Inflammatory macrophage (primary cell): ENCODE data around the gene ROCK2.

ENCODE experiments used
- DNase-seq, 2 donors: peaks; one replicate each; pipeline ENCODE4 v3.0.0-alpha.2; 2020 to 2022

ROCK2 gene

GRCh38 chr2:11307764-11308415, 36.5 kb downstream of the ROCK2 start:
- DNase-seq: peak; percentile 1 to 13

- peak in 1 of 2 donors; percentile 42 for DNase-seq
Measured at GRCh38 chr2:11305958-11306357, 38.5 kb downstream of the ROCK2 start.

- peak; percentile 2 to 19 for DNase-seq
Measured at GRCh38 chr2:11305338-11305737, 39.1 kb downstream of the ROCK2 start.

- DNase-seq: no peak
Measured at GRCh38 chr2:11304476-11304875, 40.0 kb downstream of the ROCK2 start.

- no peak for DNase-seq
Measured at GRCh38 chr2:11303290-11304013, 41.0 kb downstream of the ROCK2 start.

- DNase-seq: no peak
Measured at GRCh38 chr2:11299439-11299838, 45.0 kb downstream of the ROCK2 start.

GRCh38 chr2:11298592-11298991, 45.8 kb downstream of the ROCK2 start:
- no peak for DNase-seq

GRCh38 chr2:11296401-11296800, 48.0 kb downstream of the ROCK2 start:
- no peak for DNase-seq

GRCh38 chr2:11292464-11293255, 51.8 kb downstream of the ROCK2 start:
- DNase-seq: peak in 1 of 2 donors; percentile 17

- DNase-seq: no peak
Measured at GRCh38 chr2:11290713-11291112, 53.7 kb downstream of the ROCK2 start.

- no peak for DNase-seq
Measured at GRCh38 chr2:11290211-11290610, 54.2 kb downstream of the ROCK2 start.

GRCh38 chr2:11288431-11288830, 56.0 kb downstream of the ROCK2 start:
- no peak for DNase-seq

GRCh38 chr2:11286749-11287148, 57.7 kb downstream of the ROCK2 start:
- DNase-seq: no peak

GRCh38 chr2:11286323-11286722, 58.1 kb downstream of the ROCK2 start:
- no peak for DNase-seq

GRCh38 chr2:11285499-11285898, 58.9 kb downstream of the ROCK2 start:
- no peak for DNase-seq

- peak; percentile 51 to 72 for DNase-seq
Measured at GRCh38 chr2:11281186-11281585, 63.2 kb downstream of the ROCK2 start.

GRCh38 chr2:11280713-11281112, 63.7 kb downstream of the ROCK2 start:
- DNase-seq: no peak

- no peak for DNase-seq
Measured at GRCh38 chr2:11279398-11279797, 65.0 kb downstream of the ROCK2 start.

- DNase-seq: no peak
Measured at GRCh38 chr2:11278219-11278618, 66.2 kb downstream of the ROCK2 start.

- DNase-seq: no peak
Measured at GRCh38 chr2:11275910-11276309, 68.5 kb downstream of the ROCK2 start.

- peak; percentile 95 for DNase-seq
Measured at GRCh38 chr2:11270891-11271290, 73.5 kb downstream of the ROCK2 start.

GRCh38 chr2:11267931-11268330, 76.5 kb downstream of the ROCK2 start:
- no peak for DNase-seq

GRCh38 chr2:11264818-11265217, 79.6 kb downstream of the ROCK2 start:
- no peak for DNase-seq

GRCh38 chr2:11264007-11264406, 80.4 kb downstream of the ROCK2 start:
- no peak for DNase-seq
